ENCODE data around the gene PHAX.

Gene PHAX

DNA sequence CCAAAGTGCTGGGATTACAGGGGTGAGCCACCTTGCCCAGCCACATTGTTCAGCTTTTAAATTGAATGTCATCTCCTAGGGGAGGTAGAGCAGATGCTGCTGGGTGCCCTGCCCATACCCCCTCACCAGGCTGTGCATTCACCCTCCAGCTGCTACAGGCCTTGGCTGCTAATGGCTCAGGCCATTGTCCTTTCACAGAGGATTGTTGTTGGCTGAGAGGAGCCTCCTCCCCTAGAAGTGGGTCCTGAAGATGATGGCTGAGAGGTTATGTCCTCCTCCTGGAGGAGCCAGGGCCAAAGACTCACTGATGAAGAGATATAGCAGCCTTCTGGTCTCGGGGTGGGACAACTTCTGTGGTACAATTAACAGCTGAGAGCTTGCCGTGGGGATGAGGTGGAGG, 74.6 kb downstream of the PHAX start:
- TF ChIP-seq CTCF (IDR thresholded peaks at IDR 0.05; ENCODE audit: insufficient read depth, low read depth, low read length, missing control alignments), result no peak
- no peak overlapping the region for H3K4me3 ChIP-seq (ENCODE audit: low read depth, low read length)
- no peak for DNase-seq (ENCODE audit: low read depth)

DNA sequence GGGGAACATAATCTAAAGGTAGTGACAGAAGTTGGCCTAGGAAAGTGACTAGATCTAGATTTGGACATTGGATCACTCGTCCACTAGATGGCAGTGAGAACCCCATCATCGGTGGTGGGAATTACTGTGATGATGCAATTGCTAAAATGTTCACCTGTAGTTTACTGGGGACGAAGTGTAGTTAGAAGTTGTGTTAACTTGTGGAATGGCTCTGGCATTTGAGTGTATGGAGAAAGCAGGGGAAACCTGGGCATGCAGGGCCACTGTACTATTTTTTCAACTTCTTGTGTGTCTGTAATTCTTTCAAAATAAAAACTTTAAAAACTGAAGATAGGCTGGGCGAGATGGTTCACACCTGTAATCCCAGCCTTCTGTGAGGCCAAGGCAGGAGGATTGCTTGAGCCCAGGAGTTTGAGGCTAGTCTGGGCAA, 75.5 kb downstream of the PHAX start:
- peak; percentile 76 for TF ChIP-seq CTCF (IDR thresholded peaks at IDR 0.05; ENCODE audit: insufficient read depth, low read depth, low read length, missing control alignments)
- DNase-seq (ENCODE audit: low read depth), result peak; percentile 82

More for the DNA sequence above, 75.5 kb downstream of the PHAX start:
- no peak overlapping the region for H3K4me3 ChIP-seq (ENCODE audit: low read depth, low read length)
